HG02571 (cell line): ENCODE measurements around the gene ADAMTS17.

Experiments
- ATAC-seq: cut with Tn5 transposase; IDR thresholded peaks from one replicate; pipeline ENCODE4 v1.9.1; 2021; ENCODE audit warnings: mild to moderate bottlenecking, moderate library complexity; ENCODE audit not compliant: unreplicated experiment

ADAMTS17 gene

DNA sequence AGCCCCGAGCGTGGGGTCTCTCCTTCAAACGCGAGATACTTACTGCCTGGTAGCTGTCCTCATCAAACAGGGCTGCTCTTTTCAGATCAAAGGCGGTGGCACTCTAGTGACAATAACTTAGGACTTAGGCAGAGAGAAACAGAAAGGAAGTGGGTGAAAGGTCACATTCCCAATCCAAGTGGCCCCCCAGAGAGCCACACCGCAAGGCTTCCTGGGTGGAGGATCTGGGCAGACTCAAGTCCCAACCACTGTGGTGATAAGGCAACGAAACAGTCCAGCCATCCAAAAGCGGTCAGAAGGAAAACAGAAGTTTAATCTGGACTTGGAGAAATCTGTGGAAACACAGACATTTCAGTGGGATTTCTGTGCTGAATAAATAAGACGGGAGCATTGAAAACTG, 227.2 kb downstream of the ADAMTS17 start:
- ATAC-seq: no peak

DNA sequence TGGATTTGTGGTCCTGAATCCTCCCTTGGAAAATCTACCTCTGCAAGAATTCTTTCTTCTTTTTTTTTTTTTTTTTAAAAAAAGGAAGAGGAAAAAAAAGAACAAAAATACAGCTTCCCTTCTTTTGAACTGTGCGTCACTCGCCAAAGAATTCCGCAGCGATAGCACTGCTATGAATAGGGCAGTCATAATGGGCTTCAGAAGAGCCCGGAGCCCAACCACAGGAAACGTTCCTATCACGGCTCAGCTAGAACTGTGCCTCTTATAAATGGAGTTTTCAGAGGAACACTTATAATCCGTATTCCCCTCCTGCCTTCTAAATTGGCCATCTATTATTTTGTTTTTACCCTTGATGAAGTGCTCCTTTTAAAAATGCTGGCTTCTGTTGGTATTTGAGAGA, 227.7 kb downstream of the ADAMTS17 start:
- ATAC-seq: no peak

DNA sequence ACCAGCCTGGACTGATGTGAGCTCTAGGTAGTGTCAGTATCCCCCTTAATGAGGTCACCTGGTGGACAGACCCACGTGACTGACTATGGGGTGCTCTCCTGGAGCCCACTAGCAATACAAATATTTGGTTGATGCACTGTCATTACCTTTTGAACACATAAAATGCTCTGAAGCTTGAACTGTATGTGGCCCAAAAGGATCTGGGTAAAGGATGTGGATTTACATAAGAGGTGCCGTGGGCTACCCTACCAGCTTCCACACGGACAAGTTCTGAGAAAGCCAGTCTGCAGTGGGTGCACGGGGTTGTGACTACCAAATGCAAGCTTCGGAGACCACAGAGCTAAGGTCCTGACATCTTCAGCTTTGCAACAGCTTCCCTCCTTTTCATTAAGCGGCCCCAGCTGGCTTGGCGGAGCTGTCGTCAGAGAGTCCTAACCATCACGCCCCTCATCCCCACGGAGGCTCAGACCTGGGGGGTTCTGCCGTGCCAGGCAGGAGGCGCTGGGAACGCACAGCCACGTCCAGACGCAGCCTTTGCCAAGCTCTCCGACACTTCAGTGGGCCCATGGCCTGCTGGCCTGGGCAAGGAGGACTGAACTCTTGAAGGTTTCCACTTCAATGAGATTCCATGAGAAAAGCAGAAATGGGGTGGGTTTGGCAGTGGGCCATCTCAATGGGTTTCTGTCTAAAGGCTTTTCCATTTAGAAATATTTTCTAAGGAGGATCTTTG, 228.3 kb downstream of the ADAMTS17 start:
- ATAC-seq: no peak

DNA sequence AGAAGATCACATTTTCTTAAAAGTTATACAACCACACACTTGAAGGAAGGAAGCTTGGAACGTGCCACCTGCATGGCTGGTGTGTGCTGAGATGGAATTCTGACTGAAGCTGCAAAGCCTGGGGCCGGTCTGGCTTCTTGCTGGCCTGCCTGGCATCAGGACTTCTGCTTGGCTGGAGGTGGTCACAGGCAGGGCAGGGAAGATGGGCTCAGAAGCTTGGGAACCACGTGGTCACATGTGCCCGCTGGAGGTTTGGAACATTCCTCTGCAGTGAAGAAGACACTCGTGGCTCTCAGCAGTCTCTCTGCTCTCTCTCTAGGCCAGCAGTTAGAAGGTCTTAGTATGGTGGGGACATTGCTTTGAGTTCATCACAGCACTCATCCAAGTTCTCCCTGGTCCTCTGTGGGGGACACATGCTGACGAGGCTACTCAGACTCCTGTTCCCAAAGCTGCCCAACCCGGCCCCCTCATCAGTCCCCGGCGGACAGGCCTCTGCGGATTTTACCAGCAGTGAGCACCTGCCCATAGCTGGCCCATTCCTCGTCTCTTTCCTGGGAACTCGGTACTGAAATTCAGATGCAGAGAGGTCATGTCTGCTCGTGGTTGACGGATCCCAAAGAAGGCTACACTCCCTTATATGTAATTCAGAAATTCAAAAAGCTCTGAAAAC, 229.0 kb downstream of the ADAMTS17 start:
- no peak for ATAC-seq

DNA sequence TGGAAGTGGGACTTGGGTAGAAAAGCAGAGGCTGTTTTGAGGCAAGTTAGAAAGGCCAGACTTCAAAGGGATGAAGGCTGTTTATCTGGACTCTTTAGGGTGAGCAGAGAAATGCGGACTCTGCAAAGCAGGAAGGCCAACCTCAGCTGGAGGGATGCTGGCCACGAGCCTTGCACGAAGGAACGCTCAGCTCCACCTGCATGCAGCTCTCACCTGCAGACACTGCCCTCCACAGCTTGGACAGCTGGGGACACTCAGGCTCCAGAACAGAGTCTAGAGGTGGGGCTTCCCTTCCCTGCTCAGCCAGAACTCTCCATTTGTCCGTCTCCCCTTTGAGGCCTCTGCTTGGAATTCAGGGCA, 229.7 kb downstream of the ADAMTS17 start:
- no peak for ATAC-seq

DNA sequence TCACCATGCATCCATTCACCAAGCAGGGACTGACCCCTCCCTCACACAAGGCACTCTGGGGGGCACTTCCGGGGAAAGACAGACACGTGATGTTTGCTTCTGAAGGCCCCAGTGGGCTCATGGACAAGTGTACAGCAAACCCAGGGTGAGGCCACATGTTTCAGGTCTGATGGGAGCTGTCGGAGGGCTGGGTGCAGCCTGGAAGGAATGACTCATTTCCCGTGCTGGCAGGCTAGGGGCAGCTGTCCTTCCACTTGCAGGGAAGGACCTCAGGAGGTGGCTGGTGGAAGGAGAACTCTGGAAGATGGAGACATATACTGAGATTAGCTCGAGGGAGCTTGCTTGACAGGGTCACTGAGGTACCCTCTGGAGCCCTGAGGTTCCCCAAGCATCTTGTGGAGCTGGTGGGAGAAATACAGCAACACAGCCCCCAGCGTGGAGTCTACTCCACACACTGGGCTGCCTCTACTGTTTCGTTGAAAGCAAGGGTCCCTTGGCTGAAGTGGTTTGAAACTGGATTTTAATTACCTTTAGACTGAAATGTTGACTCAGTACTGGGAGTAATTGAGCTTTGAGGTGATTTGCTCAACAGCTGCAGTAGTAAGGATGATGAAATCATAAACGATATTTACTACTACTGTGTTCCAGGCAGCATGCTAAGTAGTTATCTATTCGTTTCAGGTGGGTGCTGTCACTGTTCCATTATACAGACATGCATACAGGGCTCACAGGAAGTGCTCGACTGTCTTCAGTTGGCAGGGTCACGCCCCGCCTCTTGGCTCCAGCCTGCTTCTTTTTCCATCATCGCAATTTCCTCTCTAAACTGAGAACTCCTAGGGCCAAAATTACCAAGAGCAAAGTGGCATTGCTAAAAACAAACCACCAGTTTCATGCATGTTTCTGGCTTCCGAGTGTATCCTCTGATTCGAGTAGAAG, 230.4 kb downstream of the ADAMTS17 start:
- ATAC-seq: no peak

DNA sequence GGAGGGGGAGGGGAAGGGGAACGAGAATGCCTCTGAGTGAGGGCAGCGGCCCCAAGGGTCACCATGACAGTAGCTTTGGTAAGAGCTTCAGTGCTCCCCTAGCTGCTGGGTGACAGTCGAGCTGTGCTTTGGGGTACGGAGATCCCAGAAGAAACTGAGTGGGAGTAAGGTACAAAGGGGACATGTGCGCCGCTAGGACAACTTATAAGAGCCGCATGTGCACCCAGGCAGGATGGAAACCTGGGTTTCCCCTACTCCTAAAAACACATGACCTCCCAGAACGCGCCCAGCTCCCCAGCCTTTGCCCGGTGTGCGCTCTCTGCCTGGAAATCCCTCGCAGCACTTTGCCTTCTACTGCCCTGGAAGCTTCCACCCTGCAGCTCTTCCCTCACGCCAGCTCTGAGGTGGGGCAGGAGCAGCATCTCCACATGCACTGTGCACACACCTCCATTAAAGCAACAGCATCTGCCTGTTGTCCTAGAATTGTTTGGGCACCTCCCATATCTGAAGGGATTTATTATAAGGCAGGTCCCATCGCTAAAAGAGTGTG, 232.2 kb downstream of the ADAMTS17 start:
- ATAC-seq: no peak

DNA sequence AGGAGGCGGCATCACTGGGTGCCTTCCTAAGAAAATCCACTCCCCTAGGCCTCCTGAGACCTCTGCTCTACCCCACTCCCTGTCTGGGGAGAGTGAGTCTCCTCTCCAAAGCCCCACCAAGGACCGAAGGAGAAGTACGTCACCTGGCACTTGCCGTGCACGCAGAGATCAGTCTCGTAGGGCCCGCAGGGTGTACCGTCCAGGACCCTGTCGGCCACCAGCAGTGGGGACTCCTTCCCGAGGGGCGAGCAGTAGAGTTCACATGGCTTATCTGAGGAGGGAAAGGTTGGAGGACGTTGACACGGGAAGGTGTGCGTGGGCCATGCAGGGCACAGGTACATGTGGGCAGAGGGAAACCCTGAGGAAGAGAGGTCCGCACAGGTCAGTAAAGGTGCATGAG, 232.9 kb downstream of the ADAMTS17 start:
- no peak for ATAC-seq

DNA sequence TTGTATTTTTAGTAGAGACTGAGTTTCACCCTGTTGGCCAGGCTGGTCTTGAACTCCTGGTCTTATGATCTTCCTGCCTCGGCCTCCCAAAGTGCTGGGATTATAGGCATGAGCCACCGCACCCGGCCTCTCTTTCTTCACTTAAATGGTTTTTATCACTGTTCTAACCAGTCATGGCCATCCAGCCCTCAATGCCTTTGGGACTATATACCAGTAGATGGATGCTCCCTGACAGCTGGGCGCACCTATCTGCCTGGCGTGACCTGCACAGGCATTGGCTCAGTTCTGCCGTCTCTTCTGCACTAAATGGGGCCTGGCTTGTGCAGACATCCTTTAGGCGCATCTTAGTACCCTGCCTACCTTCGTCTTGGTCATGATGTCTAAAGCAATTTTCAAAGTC, 233.4 kb downstream of the ADAMTS17 start:
- ATAC-seq: no peak

DNA sequence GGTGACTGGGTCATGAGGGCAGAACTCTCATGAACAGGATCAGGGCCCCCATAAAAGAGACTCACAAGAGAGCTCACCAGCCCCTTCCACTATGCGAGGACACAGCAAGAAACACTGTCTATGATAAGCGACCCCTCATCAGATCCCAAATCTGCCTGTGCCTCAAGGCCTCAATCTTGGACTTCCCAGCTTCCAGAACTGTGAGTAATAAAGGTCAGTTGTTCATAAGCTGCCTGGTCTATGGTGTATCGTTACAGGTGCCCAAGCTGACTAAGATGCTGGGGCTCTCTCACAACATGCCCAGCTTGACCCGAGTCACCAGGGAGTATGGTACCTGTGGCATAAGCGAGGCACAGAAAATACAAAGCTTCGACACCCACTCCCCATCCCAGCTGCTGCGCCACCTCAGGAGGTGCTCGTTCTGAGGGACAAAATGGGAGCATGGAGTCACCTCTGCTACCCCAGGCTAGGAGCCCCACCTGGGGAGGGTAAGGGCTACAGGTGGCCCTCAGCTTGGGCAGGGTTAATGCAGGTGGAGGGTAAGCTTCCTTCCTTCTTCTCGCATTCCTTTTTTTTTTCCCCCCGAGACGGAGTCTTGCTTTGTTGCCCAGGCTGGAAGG, 234.1 kb downstream of the ADAMTS17 start:
- no peak for ATAC-seq

DNA sequence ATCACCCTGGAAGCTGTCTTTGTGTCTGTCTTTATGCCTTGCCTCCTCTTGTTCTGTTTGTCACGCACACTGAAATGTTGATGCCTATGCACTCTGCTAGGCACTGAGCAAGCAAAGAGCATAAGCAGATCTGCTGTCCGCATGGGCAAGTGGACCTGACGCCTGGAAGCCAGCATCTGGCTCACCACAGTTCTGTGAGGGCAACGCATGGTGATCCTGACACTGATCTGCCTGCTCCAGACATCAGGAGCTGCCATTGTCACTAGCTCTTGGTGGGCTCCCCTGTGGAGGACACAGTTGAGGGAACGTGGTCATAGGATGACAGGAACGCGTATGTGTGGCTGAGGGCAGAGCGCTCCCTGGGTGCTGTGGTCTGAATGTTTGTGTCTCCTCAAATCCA, 234.6 kb downstream of the ADAMTS17 start:
- no peak for ATAC-seq

DNA sequence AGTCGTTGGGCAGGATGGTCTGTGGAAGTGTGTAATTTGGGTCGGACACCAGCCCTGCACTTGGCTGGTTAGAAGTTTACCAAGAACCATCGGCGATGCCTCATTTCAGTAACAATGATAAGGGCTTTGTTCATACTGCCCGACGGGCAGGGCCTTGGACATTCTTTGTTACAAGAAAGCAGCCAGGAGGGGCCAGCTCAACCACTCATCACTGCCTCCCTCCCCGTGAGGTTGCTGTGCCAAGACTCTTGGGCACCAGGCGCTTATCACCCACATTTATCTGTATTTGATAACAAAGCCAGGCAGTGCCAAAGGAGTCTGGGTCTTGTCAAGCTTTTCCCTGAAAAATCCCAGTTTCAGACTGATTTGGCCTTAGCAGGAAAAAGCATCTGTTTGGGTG, 235.0 kb downstream of the ADAMTS17 start:
- no peak for ATAC-seq

DNA sequence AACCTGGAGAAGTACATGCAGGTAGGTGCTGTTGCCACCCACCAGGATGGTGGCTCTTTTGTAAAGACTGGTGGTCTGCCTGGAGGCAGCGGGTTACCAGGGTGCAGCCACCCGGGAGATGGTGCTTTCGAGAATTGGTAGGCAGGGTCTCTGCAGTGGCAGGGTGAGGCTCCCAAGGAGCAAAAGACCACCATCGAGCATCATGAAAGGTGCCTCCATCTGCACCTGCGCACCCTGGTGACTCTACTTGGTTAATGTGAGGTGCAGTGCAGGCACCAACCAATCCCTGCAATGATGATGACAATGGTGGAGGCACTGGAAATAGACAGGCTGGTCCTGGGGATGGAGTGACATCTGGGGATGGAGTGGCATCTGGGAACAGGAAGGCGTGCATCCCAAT, 236.7 kb downstream of the ADAMTS17 start:
- ATAC-seq: no peak

DNA sequence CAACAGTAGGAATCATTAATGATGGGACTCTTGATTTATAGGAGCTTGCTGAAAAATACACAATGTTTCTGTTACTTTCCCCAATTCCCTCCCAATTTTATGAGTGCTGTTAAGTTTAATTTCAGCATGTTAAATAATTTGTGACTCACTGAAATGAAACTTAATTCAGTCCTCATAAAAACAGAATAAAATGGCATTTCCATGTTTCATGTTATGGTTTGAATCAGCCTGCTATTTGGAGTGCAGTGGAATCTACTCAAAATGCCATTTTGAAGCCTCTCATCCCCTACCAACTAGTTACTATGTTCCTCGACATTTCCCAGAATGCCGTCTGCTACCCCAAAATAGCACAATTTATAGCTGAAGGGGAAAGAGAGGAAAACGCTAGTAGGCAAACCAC, 237.5 kb downstream of the ADAMTS17 start:
- ATAC-seq: no peak

DNA sequence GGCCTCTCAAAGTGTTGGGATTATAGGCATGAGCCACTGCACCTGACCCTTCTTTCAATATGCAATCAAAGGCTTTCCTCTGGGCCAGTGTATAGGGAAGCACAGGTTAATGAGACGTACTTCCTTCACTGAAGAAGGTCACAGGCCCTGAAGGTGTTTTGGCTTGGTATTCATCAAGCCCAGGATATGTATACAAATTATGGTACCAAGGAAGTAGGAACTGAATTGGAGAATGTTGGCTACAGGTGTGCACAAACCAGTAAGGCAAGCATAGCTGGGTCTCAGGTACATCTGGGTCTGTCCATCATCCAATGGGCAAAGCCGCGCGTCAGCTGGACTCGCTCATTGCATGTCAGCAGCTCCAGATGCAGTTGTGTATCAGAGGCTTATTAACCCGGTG, 237.9 kb downstream of the ADAMTS17 start:
- ATAC-seq: no peak

DNA sequence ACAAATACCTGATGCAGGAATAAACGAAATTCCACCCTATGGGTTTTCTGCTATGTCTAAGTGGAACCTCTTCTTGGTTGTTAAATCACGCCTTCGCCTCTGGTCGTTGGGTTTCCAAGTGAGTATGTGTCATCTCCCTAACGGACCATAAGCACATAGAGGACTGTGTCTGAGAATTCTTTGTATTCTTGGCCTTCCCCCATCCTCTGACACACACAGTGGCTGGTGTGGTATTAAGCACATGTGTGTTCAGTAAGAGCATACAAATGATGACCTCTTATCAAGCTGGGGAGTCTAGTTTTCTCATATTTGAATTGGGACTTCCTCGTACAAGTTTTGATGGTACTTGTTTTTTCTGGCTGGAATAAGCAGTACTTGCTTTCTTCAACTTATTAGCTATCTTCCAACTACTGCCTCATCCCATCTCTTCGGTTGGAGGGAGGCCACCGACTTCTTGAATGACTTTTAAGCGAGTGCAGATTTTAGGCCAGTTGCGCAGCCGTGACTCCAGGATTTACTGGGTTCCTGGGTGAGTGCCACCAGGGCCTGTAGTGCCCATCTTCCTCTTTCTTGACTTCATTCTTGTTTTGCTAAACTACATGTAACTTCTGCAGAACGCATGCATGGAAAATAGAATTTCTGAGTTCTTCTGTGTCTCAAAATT, 240.2 kb downstream of the ADAMTS17 start:
- no peak for ATAC-seq

DNA sequence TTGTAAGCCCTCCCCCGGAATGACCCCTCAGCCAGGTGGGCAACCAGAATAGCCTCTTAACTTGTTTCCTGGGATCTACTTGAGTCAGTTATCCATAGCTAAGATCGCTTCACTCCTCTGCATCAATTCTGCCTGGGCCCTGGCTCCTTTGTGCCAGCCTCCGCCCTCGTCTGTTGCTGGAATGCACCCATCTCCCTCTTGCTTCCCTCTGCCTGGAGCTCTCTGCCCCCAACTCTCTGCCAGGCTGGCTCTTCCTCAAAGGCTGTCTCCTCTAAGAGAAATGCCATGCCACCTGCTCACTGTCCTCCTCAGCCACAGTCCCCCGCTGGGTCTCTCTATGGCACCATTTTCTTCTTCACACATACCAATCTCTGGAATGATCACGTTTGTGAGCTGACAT, 240.8 kb downstream of the ADAMTS17 start:
- no peak for ATAC-seq

DNA sequence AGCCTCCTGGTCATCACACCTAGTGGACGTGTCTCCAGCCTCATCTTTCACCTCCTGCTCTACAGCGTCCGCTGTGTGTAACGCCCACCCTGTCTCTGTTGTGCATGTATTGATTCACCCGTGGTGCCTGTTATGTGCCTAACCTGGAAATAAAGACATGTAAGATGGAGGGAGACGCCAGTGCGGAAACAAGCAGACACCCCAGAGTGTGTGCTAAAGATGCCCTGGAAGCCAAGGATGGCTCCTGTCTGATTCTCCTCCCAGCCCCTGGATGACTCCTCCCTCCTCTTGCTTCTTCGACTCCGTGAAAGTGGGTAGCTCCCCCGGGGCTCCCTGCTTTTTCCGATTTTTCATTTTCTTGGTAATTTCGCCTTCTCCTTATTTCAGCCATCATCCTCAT, 241.8 kb downstream of the ADAMTS17 start:
- no peak for ATAC-seq

DNA sequence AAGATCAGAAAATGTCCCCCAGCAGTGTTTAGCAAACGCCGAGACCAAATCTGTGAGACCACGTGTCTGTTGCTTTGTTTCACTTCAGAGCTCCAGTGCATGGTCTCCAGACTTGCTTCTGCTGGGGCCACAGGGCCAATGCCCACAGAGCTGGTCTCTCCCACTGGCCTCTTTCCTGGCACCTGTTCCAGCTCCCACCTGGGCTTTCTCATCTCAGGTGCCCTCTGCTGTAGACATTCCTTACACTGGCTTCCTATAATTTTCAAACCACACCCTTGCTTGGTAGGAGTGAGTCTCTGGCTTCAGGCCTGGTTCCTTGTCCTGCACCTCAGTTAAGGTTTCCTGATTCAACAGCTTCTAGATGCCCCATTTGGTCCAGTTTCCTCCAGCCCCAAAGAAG, 243.1 kb downstream of the ADAMTS17 start:
- no peak for ATAC-seq

DNA sequence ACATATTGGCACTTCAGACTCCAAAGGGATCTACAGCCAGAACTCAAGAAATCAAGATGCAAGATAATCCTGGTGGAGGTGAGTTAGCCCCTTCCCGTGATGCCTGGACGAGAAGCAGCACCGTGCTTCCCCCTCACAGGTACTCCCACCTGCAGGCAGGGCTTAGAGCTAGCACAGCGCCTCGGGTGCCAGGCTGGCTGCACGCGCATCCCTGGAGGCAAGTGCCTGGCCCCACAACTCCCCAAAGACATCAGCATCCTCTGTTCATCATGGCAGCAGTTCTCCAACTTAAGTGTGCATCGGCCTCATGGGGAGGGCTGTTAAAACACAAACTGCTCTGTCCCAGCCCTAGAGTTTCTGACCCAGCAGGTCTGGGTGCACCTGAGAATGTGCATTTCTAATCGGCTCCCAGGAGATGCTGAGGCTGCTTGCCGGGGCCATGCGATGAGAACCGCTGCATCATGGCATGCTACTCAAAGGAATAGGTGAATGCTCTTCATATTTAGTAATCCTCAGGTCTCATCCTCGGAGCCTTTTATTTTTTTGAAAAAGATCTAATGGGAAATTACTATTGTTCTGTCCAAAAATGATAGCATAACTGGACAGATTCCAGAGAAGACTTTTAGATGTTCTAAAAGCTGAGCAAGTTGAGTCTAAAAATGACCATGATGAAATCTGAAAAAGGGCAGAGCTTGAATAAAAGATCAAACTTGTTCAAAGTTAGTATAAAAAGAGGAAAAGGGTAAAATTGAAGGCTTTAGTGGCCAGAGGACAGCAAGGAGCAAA, 244.2 kb downstream of the ADAMTS17 start:
- ATAC-seq: no peak
